GM19351 (cell line): ENCODE results near the gene AADACL4.
"Not testable (repeated sequence)": the region's sequence is repeated elsewhere in the genome, so short reads cannot be mapped to it uniquely, and the experiment has no call there.

Experiments
- ATAC-seq: cut with Tn5 transposase; IDR thresholded peaks from one replicate; pipeline ENCODE4 v1.9.1; 2021; ENCODE audit warnings: mild to moderate bottlenecking, moderate library complexity; ENCODE audit not compliant: unreplicated experiment

Gene AADACL4

GRCh38 chr1:12709091-12709491 is 65.2 kb downstream of the AADACL4 start:
- ATAC-seq = no peak

GRCh38 chr1:12709696-12710095 is 65.8 kb downstream of the AADACL4 start:
- ATAC-seq = no peak

GRCh38 chr1:12711536-12711935 is 67.7 kb downstream of the AADACL4 start:
- ATAC-seq = no peak

GRCh38 chr1:12712076-12712475 is 68.2 kb downstream of the AADACL4 start:
- no peak for ATAC-seq

GRCh38 chr1:12712929-12713328 is 69.0 kb downstream of the AADACL4 start:
- no peak for ATAC-seq

GRCh38 chr1:12713651-12714050 is 69.8 kb downstream of the AADACL4 start:
- ATAC-seq = not testable (repeated sequence)

- no peak for ATAC-seq
Observed at GRCh38 chr1:12714710-12715475, 71.0 kb downstream of the AADACL4 start.

GRCh38 chr1:12715896-12716437 is 72.1 kb downstream of the AADACL4 start, which contains the start of gene AADACL3:
AADACL3 (plus strand) TSS chr1:12716110; CDS start chr1:12716177, 67 bp downstream.
- no peak for ATAC-seq
